Tibial nerve (tissue), 4 donors: ENCODE results near the gene PPP1R12A. TPM values are rescaled to one million over a fixed set of nuclear protein-coding genes. Genes with fewer than 3 reads are reported as not detected.

Source experiments
- DNase-seq, 2 donors: peaks; one replicate each; pipeline ENCODE4 v3.0.0-alpha.2; 2019; ENCODE audit warnings: low spot score in 2 of 2
- H3K27ac ChIP-seq, 4 donors: fragments of 200-600 bp; sonication (generic) in 3 of 4; one replicate each; pipeline ENCODE4 v1.5.1; 2017 to 2019; ENCODE audit warnings: mild to moderate bottlenecking in 1 of 4
- H3K27me3 ChIP-seq, 2 donors: fragments of 200-600 bp; sonication (generic) in 1 of 2; one replicate each; pipeline versions ENCODE4 v1.5.1 to v1.6.0; 2017 to 2019
- H3K36me3 ChIP-seq, 3 donors: fragments of 200-600 bp; sonication (generic); one replicate each; pipeline ENCODE4 v1.5.1; 2018 to 2019
- H3K4me1 ChIP-seq, 4 donors: fragments of 200-600 bp; sonication (generic) in 3 of 4; one replicate each; pipeline ENCODE4 v1.5.1; 2017 to 2019
- H3K4me3 ChIP-seq, 4 donors: fragments of 200-600 bp; sonication (generic) in 3 of 4; one replicate each; pipeline ENCODE4 v1.5.1; 2017 to 2019; ENCODE audit warnings: mild to moderate bottlenecking in 1 of 4, moderate library complexity in 1 of 4
- H3K9me3 ChIP-seq, 4 donors: fragments of 200-600 bp; sonication (generic) in 3 of 4; one replicate each; pipeline ENCODE4 v1.5.1; 2017 to 2019
- CTCF ChIP-seq, 5 experiments: fragments of 200-600 bp in 3 of 5; fragments of 450-650 bp in 2 of 5; sonication (generic) in 3 of 5; IDR thresholded peaks; one replicate each; pipeline ENCODE4 v1.5.1; 2016 to 2019; ENCODE audit warnings: antibody characterized with exemption in 5 of 5, mild to moderate bottlenecking in 3 of 5, moderate library complexity in 2 of 5
- EP300 ChIP-seq, 2 donors: sonication (generic); formaldehyde crosslinking; IDR thresholded peaks; one replicate each; pipeline ENCODE4 v1.6.1; 2017; ENCODE audit warnings: antibody characterized with exemption in 2 of 2, mild to moderate bottlenecking in 1 of 2
- POLR2A ChIP-seq, 2 donors: fragments of 450-650 bp; IDR thresholded peaks; one replicate each; pipeline ENCODE4 v1.6.1; 2017; ENCODE audit warnings: antibody characterized with exemption in 2 of 2, mild to moderate bottlenecking in 2 of 2, moderate library complexity in 2 of 2
- WGBS, 2 donors: methylation state at CpG; one replicate each; pipeline ENCODE4 v1.1.5; 2018; 5-methylcytosine and 5-hydroxymethylcytosine counted together
- total RNA-seq, 4 donors: library from RNA; depleted of rRNA; stranded (reverse); fragments of >200 nt; gene quantifications; one replicate each; pipeline ENCODE4 v1.1.0, GENCODE V29; 2016

PPP1R12A gene
- total RNA-seq, 4 donors from 2014 or later: 84.3 to 137 (median 99.6) TPM

GRCh38 chr12:79830440-79830839 is 104.5 kb downstream of the PPP1R12A start:
- H3K27ac ChIP-seq: no peak overlapping the region
- peaks cover 0 to 6% (median 0%) of the 10 kb centered on the region in 3 donors for H3K36me3 ChIP-seq
- H3K4me3 ChIP-seq: no peak overlapping the region
- TF ChIP-seq POLR2A (IDR thresholded peaks at IDR 0.05): no peak
- TF ChIP-seq CTCF (IDR thresholded peaks at IDR 0.05): no peak
- TF ChIP-seq EP300 (IDR thresholded peaks at IDR 0.05): no peak
- 38 to 52% methylated on average over 2 of the region's 2 CpGs for WGBS, 2 donors
- H3K9me3 ChIP-seq: no peaks in the 10 kb centered on the region
- peaks cover 0 to 36% (median 2%) of the 10 kb centered on the region in 4 donors for H3K4me1 ChIP-seq
- no peaks in the 10 kb centered on the region for H3K27me3 ChIP-seq
- no peak for DNase-seq

GRCh38 chr12:79828924-79829323 is 106.0 kb downstream of the PPP1R12A start:
- 82 to 90% methylated on average over 2 of the region's 2 CpGs for WGBS, 2 donors
- Histone ChIP-seq H3K4me3 (no peak overlapping the region), H3K27me3 (no peaks in the 10 kb centered on the region), H3K36me3 (peaks cover 0 to 6% (median 0%) of the 10 kb centered on the region in 3 donors), H3K27ac (no peak overlapping the region), H3K9me3 (no peaks in the 10 kb centered on the region), H3K4me1 (peaks cover 0 to 35% (median 2%) of the 10 kb centered on the region in 4 donors)
- DNase-seq: no peak
- TF ChIP-seq CTCF (IDR thresholded peaks at IDR 0.05) (no peak), POLR2A (IDR thresholded peaks at IDR 0.05) (no peak), EP300 (IDR thresholded peaks at IDR 0.05) (no peak)

GRCh38 chr12:79827484-79827883 is 107.4 kb downstream of the PPP1R12A start:
- H3K9me3 ChIP-seq: no peaks in the 10 kb centered on the region
- H3K27me3 ChIP-seq: no peaks in the 10 kb centered on the region
- H3K4me1 ChIP-seq: peaks cover 0 to 37% (median 2%) of the 10 kb centered on the region in 4 donors
- H3K36me3 ChIP-seq: peaks cover 0 to 6% (median 0%) of the 10 kb centered on the region in 3 donors
- H3K4me3 ChIP-seq: no peak overlapping the region
- no peak for TF ChIP-seq CTCF (IDR thresholded peaks at IDR 0.05)
- no peak for TF ChIP-seq EP300 (IDR thresholded peaks at IDR 0.05)
- no peak for TF ChIP-seq POLR2A (IDR thresholded peaks at IDR 0.05)
- no peak overlapping the region for H3K27ac ChIP-seq
- DNase-seq: no peak
- 94 to 95% methylated on average over 3 of the region's 3 CpGs for WGBS, 2 donors

- TF ChIP-seq POLR2A (IDR thresholded peaks at IDR 0.05): no peak
- no peak for TF ChIP-seq EP300 (IDR thresholded peaks at IDR 0.05)
- no peak for TF ChIP-seq CTCF (IDR thresholded peaks at IDR 0.05)
- Histone ChIP-seq H3K9me3 (no peaks in the 10 kb centered on the region), H3K27me3 (no peaks in the 10 kb centered on the region), H3K4me1 (peaks cover 0 to 30% (median 2%) of the 10 kb centered on the region in 4 donors), H3K4me3 (no peak overlapping the region), H3K36me3 (peaks cover 0 to 8% (median 0%) of the 10 kb centered on the region in 3 donors), H3K27ac (no peak overlapping the region)
- 82 to 83% methylated on average over 6 of the region's 6 CpGs for WGBS, 2 donors
- DNase-seq: no peak
Measured at GRCh38 chr12:79826267-79827128, 108.4 kb downstream of the PPP1R12A start.

GRCh38 chr12:79822475-79822874 is 112.4 kb downstream of the PPP1R12A start:
- H3K4me1 ChIP-seq: peaks cover 0 to 45% (median 0%) of the 10 kb centered on the region in 4 donors
- H3K9me3 ChIP-seq: no peaks in the 10 kb centered on the region
- DNase-seq: no peak
- TF ChIP-seq EP300 (IDR thresholded peaks at IDR 0.05): no peak
- no peak for TF ChIP-seq POLR2A (IDR thresholded peaks at IDR 0.05)
- H3K27ac ChIP-seq: no peak overlapping the region
- H3K27me3 ChIP-seq: no peaks in the 10 kb centered on the region
- H3K36me3 ChIP-seq: peaks cover 0 to 14% (median 0%) of the 10 kb centered on the region in 3 donors
- H3K4me3 ChIP-seq: no peak overlapping the region
